Subcutaneous adipose tissue (tissue), 4 donors: ENCODE measurements around the gene GSK3A. TPM values are rescaled to one million over a fixed set of nuclear protein-coding genes. Genes with fewer than 3 reads are reported as not detected.

Experiments used
- total RNA-seq, 4 donors: library from RNA; depleted of rRNA; stranded (reverse); fragments of >200 nt; gene quantifications; one replicate each; pipeline ENCODE4 v1.1.0, GENCODE V29; 2016
- TF ChIP-seq, protein P1 (sequence below): fragments of 450-650 bp; IDR thresholded peaks from one replicate; pipeline ENCODE4 v1.5.1; 2016; ENCODE audit warnings: low read depth, mild to moderate bottlenecking, control low read depth, antibody characterized with exemption, moderate library complexity

The GSK3A gene
- total RNA-seq = 10 to 100 TPM; 16.0 to 22.0 (median 17.1) TPM

DNA sequence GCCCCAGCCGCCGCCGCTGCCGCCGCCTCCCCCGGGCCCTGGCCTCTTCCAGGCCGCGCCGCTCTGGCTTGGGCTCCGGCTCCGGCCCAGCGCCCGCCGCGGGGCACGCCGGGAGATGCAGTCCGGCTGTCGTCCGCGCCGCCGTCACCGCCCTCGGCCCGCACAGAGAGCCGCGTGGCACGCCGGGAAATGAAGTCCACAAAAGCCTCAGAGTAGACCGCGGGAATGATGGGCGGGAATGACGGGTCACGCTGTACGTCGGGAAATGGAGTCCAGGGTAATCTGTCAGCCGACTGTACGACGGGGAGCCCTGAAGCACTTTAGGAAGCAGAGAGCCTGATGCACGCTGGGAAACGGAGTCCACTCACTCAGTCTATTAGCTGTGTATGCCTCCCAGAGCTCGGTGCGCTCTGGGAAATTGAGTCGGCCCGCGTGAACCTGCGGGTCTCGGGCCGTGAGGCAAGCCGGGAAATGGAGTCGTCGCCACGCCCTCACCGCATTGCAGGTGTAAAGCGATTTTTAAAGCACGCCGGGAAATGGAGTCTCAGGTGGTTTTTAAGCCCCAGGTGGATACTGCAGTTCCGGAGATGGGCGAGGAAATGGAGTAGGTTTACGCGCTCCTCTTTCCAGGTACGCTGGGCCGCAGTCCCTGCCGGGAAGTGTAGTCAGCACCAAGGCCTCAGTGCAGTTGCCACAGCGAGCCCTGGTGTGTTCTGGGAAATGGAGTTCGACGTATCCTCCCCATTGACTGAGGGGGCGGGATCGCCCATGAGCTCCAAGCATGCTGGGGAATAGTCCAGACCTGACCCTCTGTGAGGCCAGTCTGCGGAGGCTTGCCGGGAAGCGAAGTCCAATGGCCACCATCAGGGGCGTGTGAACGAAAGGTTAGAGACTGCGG is at the start of gene GSK3A:
Gene GSK3A, minus strand, starts transcription at position 91 of the 898 bp plus-strand sequence. CDS start 137 bp downstream, outside the sequence.
- TF ChIP-seq, protein P1, sequence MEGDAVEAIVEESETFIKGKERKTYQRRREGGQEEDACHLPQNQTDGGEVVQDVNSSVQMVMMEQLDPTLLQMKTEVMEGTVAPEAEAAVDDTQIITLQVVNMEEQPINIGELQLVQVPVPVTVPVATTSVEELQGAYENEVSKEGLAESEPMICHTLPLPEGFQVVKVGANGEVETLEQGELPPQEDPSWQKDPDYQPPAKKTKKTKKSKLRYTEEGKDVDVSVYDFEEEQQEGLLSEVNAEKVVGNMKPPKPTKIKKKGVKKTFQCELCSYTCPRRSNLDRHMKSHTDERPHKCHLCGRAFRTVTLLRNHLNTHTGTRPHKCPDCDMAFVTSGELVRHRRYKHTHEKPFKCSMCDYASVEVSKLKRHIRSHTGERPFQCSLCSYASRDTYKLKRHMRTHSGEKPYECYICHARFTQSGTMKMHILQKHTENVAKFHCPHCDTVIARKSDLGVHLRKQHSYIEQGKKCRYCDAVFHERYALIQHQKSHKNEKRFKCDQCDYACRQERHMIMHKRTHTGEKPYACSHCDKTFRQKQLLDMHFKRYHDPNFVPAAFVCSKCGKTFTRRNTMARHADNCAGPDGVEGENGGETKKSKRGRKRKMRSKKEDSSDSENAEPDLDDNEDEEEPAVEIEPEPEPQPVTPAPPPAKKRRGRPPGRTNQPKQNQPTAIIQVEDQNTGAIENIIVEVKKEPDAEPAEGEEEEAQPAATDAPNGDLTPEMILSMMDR = no peak

DNA sequence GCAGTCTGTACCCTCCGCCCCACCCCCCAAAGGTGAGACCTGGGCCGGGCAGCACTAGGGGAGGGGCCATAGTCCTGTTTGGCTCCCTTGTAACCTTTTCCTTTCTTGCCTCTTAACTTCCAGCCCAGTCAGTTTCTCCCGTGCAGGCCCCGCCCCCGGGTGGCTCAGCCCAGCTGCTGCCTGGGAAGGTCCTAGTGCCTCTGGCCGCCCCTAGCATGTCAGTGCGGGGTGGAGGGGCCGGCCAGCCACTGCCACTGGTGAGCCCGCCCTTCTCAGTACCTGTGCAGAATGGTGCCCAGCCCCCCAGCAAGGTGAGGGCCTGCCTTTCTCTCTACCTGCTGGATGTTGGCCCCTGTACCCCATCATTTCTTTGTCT is 49.0 kb upstream of the GSK3A start:
- TF ChIP-seq, protein P1 = no peak

DNA sequence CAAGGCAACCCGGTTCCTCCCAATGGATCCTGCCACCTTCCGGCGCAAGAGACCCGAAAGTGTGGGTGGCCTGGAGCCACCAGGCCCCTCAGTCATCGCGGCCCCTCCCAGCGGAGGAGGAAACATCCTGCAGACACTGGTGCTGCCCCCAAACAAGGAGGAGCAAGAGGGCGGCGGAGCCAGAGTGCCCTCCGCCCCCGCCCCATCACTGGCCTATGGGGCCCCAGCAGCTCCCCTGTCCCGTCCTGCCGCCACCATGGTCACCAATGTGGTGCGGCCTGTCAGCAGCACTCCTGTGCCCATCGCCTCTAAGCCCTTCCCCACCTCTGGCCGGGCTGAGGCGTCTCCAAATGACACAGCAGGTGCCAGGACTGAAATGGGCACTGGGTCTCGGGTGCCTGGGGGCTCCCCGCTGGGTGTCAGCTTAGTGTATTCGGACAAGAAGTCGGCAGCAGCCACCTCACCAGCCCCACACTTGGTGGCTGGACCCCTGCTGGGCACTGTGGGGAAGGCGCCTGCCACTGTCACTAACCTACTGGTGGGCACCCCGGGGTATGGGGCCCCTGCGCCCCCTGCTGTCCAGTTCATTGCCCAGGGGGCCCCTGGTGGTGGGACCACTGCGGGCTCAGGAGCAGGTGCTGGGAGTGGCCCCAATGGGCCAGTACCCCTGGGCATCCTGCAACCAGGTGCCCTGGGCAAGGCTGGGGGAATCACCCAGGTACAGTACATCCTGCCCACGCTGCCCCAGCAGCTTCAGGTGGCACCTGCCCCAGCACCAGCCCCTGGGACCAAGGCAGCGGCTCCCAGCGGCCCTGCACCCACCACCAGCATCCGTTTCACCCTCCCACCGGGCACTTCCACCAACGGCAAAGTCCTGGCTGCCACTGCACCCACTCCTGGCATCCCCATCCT is 48.4 kb upstream of the GSK3A start:
- TF ChIP-seq, protein P1 = no peak

DNA sequence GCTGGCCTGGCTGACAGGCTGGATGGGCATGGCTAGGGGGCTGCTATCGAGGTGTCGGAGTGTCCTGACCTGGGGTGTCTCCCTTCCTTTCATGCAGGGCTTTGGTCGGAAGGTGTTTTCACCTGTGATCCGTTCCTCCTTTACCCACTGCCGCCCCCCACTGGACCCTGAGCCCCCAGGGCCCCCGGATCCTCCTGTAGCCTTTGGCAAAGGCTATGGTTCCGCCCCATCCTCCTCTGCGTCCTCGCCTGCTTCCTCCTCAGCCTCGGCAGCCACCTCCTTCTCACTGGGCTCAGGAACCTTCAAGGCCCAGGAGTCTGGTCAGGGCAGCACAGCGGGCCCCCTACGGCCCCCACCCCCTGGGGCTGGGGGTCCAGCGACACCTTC is 47.7 kb upstream of the GSK3A start:
- TF ChIP-seq, protein P1 = no peak

DNA sequence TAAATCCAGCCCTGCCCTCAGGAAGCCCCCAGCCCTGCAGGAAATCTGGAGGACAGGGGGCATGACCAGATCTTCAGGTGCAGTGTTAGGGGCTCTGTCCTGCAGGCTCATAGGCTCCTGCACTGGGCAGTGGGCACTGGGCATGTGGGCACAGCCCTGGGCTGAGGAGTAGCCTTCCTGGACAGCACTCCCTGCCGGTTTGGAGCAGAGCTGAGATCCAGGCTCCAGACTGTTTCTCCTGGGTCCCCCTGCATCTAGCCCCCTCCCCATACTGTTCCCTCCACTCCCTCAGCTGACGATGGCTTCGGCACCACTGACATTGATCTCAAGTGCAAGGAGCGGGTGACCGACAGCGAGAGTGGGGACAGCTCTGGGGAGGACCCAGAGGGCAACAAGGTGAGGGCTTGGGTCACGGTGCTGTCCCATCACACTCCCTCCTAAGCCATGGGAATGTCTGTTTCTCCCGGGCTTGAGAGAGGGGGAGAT is 47.2 kb upstream of the GSK3A start:
- TF ChIP-seq, protein P1 = no peak

DNA sequence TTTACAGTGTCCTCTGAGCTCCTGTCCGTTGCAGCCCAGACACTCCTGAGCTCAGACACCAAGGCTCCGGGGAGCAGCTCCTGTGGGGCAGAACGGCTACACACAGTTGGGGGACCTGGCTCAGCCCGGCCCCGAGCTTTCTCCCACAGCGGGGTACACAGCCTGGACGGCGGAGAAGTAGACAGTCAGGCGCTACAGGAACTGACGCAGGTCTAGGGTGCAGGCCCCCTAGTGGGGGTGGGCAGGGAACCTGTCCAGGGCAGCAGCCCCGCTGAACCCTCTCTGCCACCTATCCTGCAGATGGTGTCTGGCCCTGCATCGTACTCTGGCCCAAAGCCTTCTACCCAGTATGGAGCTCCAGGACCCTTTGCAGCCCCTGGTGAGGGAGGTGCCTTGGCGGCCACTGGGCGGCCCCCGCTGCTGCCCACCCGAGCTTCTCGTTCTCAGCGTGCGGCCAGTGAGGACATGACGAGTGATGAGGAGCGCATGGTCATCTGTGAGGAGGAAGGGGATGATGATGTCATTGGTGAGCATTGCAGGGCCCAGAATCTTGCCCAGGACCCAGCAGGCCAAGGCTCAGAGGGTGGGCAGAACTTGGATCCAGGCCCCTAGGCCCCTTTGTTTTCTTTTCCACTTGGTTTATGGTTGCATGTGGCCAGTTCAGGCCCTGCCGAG is 46.6 kb upstream of the GSK3A start:
- TF ChIP-seq, protein P1 = no peak
